ENCODE data around the gene RPS19BP1. TPM values are rescaled to one million over a fixed set of nuclear protein-coding genes. Genes with fewer than 3 reads are reported as not detected.

RPS19BP1 gene
- total RNA-seq, 1 donor from 2014 or later = 27.7 TPM

DNA sequence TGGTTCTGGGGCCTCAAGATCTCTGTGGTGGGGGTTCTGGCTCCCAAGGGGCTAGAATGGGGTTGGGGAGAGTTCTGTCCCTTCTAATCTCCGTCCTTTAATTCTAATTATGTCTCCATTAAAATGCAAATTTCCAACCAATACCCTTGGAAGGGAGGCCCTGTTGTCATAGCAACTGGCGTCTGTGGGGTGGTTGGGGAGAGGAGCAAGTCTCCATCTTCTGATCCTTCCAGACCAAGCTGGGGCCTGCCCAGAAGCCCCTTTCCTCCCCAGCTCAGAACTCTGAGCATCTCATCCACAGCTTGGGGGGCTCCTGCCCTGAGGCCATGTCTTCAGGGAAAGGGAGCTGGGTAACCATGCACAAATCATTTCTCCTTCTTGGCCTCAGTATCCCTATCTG, 5.4 kb upstream of the RPS19BP1 start:
- Mint-ChIP-seq H3K9me3 (no peaks in the 10 kb centered on the region), H3K36me3 (no peaks in the 10 kb centered on the region), H3K4me1 (peaks cover 9% of the 10 kb centered on the region), H3K27me3 (ENCODE audit: insufficient read depth, low read depth) (peaks cover 5% of the 10 kb centered on the region), H3K27ac (no peak overlapping the region), H3K4me3 (no peak overlapping the region)
- H3K9ac ChIP-seq = no peak overlapping the region
- H3K27me3 ChIP-seq = peaks cover 9% of the 10 kb centered on the region
- no peaks in the 10 kb centered on the region for H4K20me1 ChIP-seq (ENCODE audit: low read depth)
- H3K4me1 ChIP-seq = peaks cover 13% of the 10 kb centered on the region
- TF ChIP-seq EZH2 (IDR thresholded peaks at IDR 0.05) = no peak
- no peak for TF ChIP-seq EZH2phosphoT487 (IDR thresholded peaks at IDR 0.05)
- TF ChIP-seq, protein P1, sequence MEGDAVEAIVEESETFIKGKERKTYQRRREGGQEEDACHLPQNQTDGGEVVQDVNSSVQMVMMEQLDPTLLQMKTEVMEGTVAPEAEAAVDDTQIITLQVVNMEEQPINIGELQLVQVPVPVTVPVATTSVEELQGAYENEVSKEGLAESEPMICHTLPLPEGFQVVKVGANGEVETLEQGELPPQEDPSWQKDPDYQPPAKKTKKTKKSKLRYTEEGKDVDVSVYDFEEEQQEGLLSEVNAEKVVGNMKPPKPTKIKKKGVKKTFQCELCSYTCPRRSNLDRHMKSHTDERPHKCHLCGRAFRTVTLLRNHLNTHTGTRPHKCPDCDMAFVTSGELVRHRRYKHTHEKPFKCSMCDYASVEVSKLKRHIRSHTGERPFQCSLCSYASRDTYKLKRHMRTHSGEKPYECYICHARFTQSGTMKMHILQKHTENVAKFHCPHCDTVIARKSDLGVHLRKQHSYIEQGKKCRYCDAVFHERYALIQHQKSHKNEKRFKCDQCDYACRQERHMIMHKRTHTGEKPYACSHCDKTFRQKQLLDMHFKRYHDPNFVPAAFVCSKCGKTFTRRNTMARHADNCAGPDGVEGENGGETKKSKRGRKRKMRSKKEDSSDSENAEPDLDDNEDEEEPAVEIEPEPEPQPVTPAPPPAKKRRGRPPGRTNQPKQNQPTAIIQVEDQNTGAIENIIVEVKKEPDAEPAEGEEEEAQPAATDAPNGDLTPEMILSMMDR (IDR thresholded peaks at IDR 0.05) = no peak
- no peaks in the 10 kb centered on the region for H3K36me3 ChIP-seq
- peaks cover 16% of the 10 kb centered on the region for H3F3A ChIP-seq (ENCODE audit: low read depth)
- no peak for DNase-seq (ENCODE audit: low spot score)
- H2AFZ ChIP-seq (replicated peaks) = no peak overlapping the region
- H3K4me2 ChIP-seq = no peak overlapping the region
- no peaks in the 10 kb centered on the region for H3K9me3 ChIP-seq (ENCODE audit: low read depth)
- H3K27ac ChIP-seq = no peak overlapping the region
- no peak overlapping the region for H3K4me3 ChIP-seq
- no peaks in the 10 kb centered on the region for H3K79me2 ChIP-seq (ENCODE audit: low read depth)

DNA sequence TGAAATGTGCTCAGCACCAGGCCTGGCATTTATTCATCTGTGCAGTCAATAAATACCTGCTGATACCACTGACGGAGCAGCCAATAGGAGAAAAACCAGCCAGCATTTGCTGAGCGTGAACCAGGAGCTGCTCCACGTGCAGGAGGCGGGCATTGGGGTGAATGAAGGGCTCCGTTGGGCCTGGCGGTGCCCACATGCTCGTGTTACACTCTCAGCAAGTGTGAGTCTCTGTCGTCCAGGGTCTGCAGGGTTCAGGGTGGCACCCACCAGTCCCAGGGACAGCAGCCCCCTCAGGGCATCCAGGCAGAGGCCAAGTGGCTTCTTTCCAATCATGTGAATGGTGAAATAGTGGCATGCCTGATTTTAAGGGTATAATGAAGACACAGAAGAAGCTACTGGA, 4.2 kb upstream of the RPS19BP1 start:
- Histone ChIP-seq H3K27me3 (no peaks in the 10 kb centered on the region), H3K4me2 (no peak overlapping the region), H3K36me3 (no peaks in the 10 kb centered on the region), H3K27ac (no peak overlapping the region), H3K4me3 (no peak overlapping the region), H3K79me2 (ENCODE audit: low read depth) (peaks cover 7% of the 10 kb centered on the region), H2AFZ (replicated peaks) (no peak overlapping the region), H3K4me1 (peaks cover 16% of the 10 kb centered on the region), H3K9ac (no peak overlapping the region), H4K20me1 (ENCODE audit: low read depth) (no peaks in the 10 kb centered on the region), H3F3A (ENCODE audit: low read depth) (peaks cover 17% of the 10 kb centered on the region), H3K9me3 (ENCODE audit: low read depth) (no peaks in the 10 kb centered on the region)
- Mint-ChIP-seq H3K9me3 (no peaks in the 10 kb centered on the region), H3K27me3 (ENCODE audit: insufficient read depth, low read depth) (peaks cover 4% of the 10 kb centered on the region), H3K4me3 (no peak overlapping the region), H3K4me1 (peaks cover 13% of the 10 kb centered on the region), H3K36me3 (no peaks in the 10 kb centered on the region), H3K27ac (no peak overlapping the region)
- no peak for DNase-seq (ENCODE audit: low spot score)
- TF ChIP-seq, protein P1 (IDR thresholded peaks at IDR 0.05) = no peak
- no peak for TF ChIP-seq EZH2 (IDR thresholded peaks at IDR 0.05)
- no peak for TF ChIP-seq EZH2phosphoT487 (IDR thresholded peaks at IDR 0.05)

DNA sequence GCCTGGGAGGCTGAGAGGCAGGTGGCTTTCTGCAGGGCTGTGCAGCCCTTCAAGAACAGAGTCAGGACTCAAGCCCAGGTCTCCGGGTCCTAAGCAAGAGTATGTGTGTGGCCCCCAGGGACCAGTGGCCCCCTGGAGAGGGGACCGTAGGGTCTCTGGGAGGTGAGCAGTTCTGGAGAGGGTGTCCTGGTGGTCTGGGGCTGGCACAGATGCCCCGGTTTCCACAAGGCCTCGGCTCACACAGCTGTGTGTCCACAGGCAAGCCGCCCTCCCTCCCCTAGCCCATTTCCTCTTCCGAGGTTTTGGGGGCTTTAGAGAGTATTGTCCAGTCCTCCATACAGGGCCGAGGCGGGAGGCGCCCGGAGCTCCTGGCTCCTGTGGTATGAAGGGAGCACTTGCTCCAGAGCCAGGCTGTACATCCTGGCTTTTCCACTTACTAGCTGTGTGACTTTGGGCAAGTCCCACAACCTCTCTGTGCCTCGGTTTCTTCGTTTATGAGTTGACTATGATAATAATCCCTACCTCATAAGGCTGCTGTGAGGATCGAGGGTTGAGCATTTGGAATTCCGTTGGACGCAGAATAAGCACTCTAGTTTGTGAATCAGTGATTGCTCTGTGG, 3.4 kb upstream of the RPS19BP1 start:
- H3K36me3 ChIP-seq = no peaks in the 10 kb centered on the region
- Mint-ChIP-seq H3K4me1 (peaks cover 19% of the 10 kb centered on the region), H3K9me3 (no peaks in the 10 kb centered on the region), H3K27me3 (ENCODE audit: insufficient read depth, low read depth) (peaks cover 4% of the 10 kb centered on the region), H3K27ac (no peak overlapping the region), H3K36me3 (no peaks in the 10 kb centered on the region), H3K4me3 (no peak overlapping the region)
- H3F3A ChIP-seq (ENCODE audit: low read depth) = peaks cover 22% of the 10 kb centered on the region
- no peak for TF ChIP-seq EZH2phosphoT487 (IDR thresholded peaks at IDR 0.05)
- no peak for TF ChIP-seq EZH2 (IDR thresholded peaks at IDR 0.05)
- TF ChIP-seq, protein P1 (IDR thresholded peaks at IDR 0.05) = no peak
- H3K4me3 ChIP-seq = no peak overlapping the region
- H3K79me2 ChIP-seq (ENCODE audit: low read depth) = peaks cover 15% of the 10 kb centered on the region
- H3K27ac ChIP-seq = no peak overlapping the region
- peaks cover 6% of the 10 kb centered on the region for H4K20me1 ChIP-seq (ENCODE audit: low read depth)
- H3K27me3 ChIP-seq = no peaks in the 10 kb centered on the region
- H2AFZ ChIP-seq (replicated peaks) = no peak overlapping the region
- no peak for DNase-seq (ENCODE audit: low spot score)
- no peak overlapping the region for H3K4me2 ChIP-seq
- peaks cover 23% of the 10 kb centered on the region for H3K4me1 ChIP-seq
- H3K9me3 ChIP-seq (ENCODE audit: low read depth) = no peaks in the 10 kb centered on the region
- no peak overlapping the region for H3K9ac ChIP-seq
